Measurements from ENCODE around the gene TNC.

Gene TNC

GRCh38 chr9:115010874-115011273, 107.1 kb downstream of the TNC start:
- H3K4me3 ChIP-seq (ENCODE audit: low read depth, low read length): no peak overlapping the region
- TF ChIP-seq CTCF (IDR thresholded peaks at IDR 0.05; ENCODE audit: borderline replicate concordance, insufficient read depth, low read depth, low read length): no peak

DNA sequence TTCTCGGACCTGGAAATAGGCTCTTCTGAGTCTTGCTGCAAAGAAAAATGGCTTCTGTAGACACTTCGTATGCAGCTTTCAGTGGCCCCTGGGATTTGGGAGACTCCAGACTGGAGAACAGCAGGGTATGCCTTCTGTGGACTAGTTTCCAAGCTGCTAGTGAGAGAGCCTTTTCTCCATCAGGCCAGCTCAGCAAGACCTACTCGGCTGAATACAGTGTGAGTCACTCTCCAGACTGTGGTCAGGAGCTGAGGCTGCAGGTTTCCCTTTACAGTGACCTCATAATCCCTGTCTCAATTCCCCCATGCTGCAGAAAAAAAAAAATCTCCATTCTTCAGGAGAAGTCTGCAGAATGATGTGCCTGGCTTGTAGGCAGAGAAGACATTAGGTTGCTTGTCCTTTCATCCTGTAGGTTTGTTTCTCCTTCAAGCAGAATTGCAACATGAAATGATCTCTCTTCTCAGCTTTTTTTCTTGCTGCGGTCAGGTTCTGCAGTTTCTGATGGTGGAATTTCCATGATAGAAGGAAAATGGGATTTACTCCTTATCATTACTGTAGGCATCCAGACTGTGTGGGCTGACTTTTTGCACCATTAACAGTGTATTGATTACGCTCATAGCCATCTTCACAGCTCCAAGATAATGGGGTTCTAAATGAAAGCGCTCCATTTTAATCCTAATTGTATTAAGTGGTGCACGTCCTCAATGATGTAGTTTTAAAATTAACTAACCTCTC, 109.3 kb downstream of the TNC start:
- H3K4me3 ChIP-seq (ENCODE audit: low read depth, low read length): no peak overlapping the region
- TF ChIP-seq CTCF (IDR thresholded peaks at IDR 0.05; ENCODE audit: borderline replicate concordance, insufficient read depth, low read depth, low read length): no peak

GRCh38 chr9:115006660-115007059, 111.3 kb downstream of the TNC start:
- TF ChIP-seq CTCF (IDR thresholded peaks at IDR 0.05; ENCODE audit: borderline replicate concordance, insufficient read depth, low read depth, low read length): no peak
- H3K4me3 ChIP-seq (ENCODE audit: low read depth, low read length): no peak overlapping the region

- no peak overlapping the region for H3K4me3 ChIP-seq (ENCODE audit: low read depth, low read length)
- no peak for TF ChIP-seq CTCF (IDR thresholded peaks at IDR 0.05; ENCODE audit: borderline replicate concordance, insufficient read depth, low read depth, low read length)
These were observed 112.6 kb downstream of the TNC start for GRCh38 chr9:115005322-115005721.

DNA sequence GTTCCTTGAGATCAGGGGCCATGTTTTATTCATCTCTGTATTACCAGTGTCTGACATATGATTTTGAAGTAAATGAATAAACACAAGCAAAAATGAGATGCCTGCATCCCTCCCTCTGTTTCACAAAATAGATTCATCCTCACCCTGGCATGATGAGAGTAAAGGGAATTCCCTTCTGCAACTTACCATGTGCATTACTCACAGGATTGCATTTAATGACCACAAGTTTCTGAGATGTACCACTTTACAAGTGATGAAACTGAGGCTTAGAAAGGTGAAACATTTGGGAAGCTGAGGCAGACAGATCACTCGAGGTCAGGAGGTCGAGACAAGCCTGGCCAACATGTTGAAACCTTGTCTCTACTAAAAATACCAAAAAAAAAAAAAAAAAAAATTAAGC, 113.4 kb downstream of the TNC start:
- no peak overlapping the region for H3K4me3 ChIP-seq (ENCODE audit: low read depth, low read length)
- TF ChIP-seq CTCF (IDR thresholded peaks at IDR 0.05; ENCODE audit: borderline replicate concordance, insufficient read depth, low read depth, low read length): no peak

GRCh38 chr9:115002371-115003120, 115.4 kb downstream of the TNC start:
- no peak for TF ChIP-seq CTCF (IDR thresholded peaks at IDR 0.05; ENCODE audit: borderline replicate concordance, insufficient read depth, low read depth, low read length)
- H3K4me3 ChIP-seq (ENCODE audit: low read depth, low read length): no peak overlapping the region

DNA sequence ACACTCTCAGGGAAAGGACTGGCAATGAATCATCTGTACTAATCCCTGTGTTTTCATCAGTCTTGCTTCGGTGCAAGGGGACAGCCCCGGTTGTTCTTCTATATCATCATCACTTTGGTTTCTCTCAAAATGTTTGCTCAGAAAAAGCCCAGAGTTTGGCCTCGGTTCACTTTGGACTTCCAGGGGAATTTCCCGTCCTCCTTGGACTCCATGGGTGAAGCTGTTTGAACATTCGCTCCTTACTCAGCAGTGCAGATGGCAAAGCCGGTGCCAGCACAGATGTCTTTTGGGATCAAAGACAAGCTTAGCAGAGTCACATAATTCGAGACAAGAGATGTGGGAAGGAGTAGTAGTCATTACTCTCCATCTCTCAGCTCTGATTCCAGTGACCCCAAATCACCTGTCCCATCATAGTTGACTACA, 117.7 kb downstream of the TNC start:
- TF ChIP-seq CTCF (IDR thresholded peaks at IDR 0.05; ENCODE audit: borderline replicate concordance, insufficient read depth, low read depth, low read length): no peak
- H3K4me3 ChIP-seq (ENCODE audit: low read depth, low read length): no peak overlapping the region
